OCI-LY1 (cell line): ENCODE measurements around the gene LYL1.

Experiments
- H2AFZ ChIP-seq: fragments of 200-600 bp; sonication (generic), shearing (Covaris generic); 2 replicates; pipeline ENCODE4 v1.6.0; 2014; ENCODE audit warnings: antibody characterized with exemption, mild to moderate bottlenecking, low read length
- H3F3A ChIP-seq: fragments of 200-600 bp; sonication (generic), shearing (Covaris generic); 2 replicates; pipeline ENCODE4 v1.6.0; 2014; ENCODE audit warnings: mild to moderate bottlenecking, antibody characterized with exemption, low read length, moderate library complexity; ENCODE audit not compliant: insufficient read depth
- H3K27ac ChIP-seq: fragments of 200-600 bp; sonication (generic); 2 replicates; pipeline ENCODE4 v1.5.1; 2014; ENCODE audit warnings: low read length, mixed run types, mild to moderate bottlenecking, low read depth; ENCODE audit not compliant: poor library complexity, severe bottlenecking
- H3K27me3 ChIP-seq: fragments of 200-600 bp; sonication (generic); 2 replicates; pipeline ENCODE4 v1.6.0; 2014; ENCODE audit warnings: antibody characterized with exemption, mild to moderate bottlenecking, low read length, moderate library complexity; ENCODE audit not compliant: insufficient read depth
- H3K36me3 ChIP-seq: fragments of 200-600 bp; sonication (generic); 2 replicates; pipeline ENCODE4 v1.6.1; 2014; ENCODE audit warnings: mild to moderate bottlenecking, antibody characterized with exemption, low read length, moderate library complexity, mixed read lengths; ENCODE audit not compliant: insufficient read depth
- H3K4me1 ChIP-seq: fragments of 200-600 bp; sonication (generic); 2 replicates; pipeline ENCODE4 v1.5.1; 2014; ENCODE audit warnings: mild to moderate bottlenecking, low read length, moderate library complexity; ENCODE audit not compliant: insufficient read depth, severe bottlenecking
- H3K4me2 ChIP-seq: fragments of 200-600 bp; sonication (generic), shearing (Covaris generic); 2 replicates; pipeline ENCODE4 v1.6.1; 2014; ENCODE audit warnings: low read length
- H3K4me3 ChIP-seq: fragments of 200-600 bp; sonication (generic); 2 replicates; pipeline ENCODE4 v1.5.1; 2014; ENCODE audit warnings: low read length, low read depth, mild to moderate bottlenecking, mixed read lengths; ENCODE audit not compliant: poor library complexity, severe bottlenecking
- H3K79me2 ChIP-seq: fragments of 200-600 bp; shearing (Covaris generic); 2 replicates; pipeline ENCODE4 v1.6.1; 2016; ENCODE audit warnings: mixed run types, low read length, mixed read lengths; ENCODE audit not compliant: insufficient read depth
- H3K9ac ChIP-seq: fragments of 200-600 bp; sonication (generic), shearing (Covaris generic); 2 replicates; pipeline ENCODE4 v1.6.1; 2014; ENCODE audit warnings: mild to moderate bottlenecking, low read length, mixed read lengths
- H3K9me2 ChIP-seq: fragments of 200-600 bp; sonication (generic), shearing (Covaris generic); 2 replicates; pipeline ENCODE4 v1.6.1; 2014; ENCODE audit warnings: low read depth, mild to moderate bottlenecking, low read length, mixed read lengths
- H3K9me3 ChIP-seq: fragments of 200-600 bp; shearing (Covaris generic); 2 replicates; pipeline ENCODE4 v1.6.1; 2014; ENCODE audit warnings: low read length, mixed read lengths
- H4K20me1 ChIP-seq: fragments of 200-600 bp; sonication (generic), shearing (Covaris generic); 2 replicates; pipeline ENCODE4 v1.6.0; 2016; ENCODE audit warnings: mild to moderate bottlenecking, low read length; ENCODE audit not compliant: insufficient read depth
- CTCF ChIP-seq: fragments of 200-600 bp; sonication (generic), shearing (Covaris generic); IDR thresholded peaks from 2 replicates; pipeline ENCODE4 v1.5.1; 2017; ENCODE audit warnings: mild to moderate bottlenecking, antibody characterized with exemption, low read length, moderate library complexity, mixed read lengths
- EZH2 ChIP-seq: fragments of 200-600 bp; sonication (generic), shearing (Covaris generic); IDR thresholded peaks from 2 replicates; pipeline ENCODE4 v1.8.0; 2017; ENCODE audit warnings: borderline replicate concordance, mixed run types, mild to moderate bottlenecking, antibody characterized with exemption, low read length, moderate library complexity, mixed read lengths

LYL1 gene

GRCh38 chr19:13094106-13094504 is 8.6 kb downstream of the LYL1 start:
- H3K9me2 ChIP-seq: no peaks in the 10 kb centered on the region
- H3K9me3 ChIP-seq: no peaks in the 10 kb centered on the region
- H3K4me3 ChIP-seq: no peak overlapping the region
- no peaks in the 10 kb centered on the region for H3K79me2 ChIP-seq
- H3K27me3 ChIP-seq: peaks cover 18% of the 10 kb centered on the region
- peaks cover 5% of the 10 kb centered on the region; the same call in 1 of the 2 replicates for H3K36me3 ChIP-seq
- no peaks in the 10 kb centered on the region for H4K20me1 ChIP-seq
- peaks cover 15% of the 10 kb centered on the region for H3K4me1 ChIP-seq
- H3F3A ChIP-seq: no peaks in the 10 kb centered on the region
- H3K4me2 ChIP-seq: no peak overlapping the region
- H3K27ac ChIP-seq: no peak overlapping the region
- no peak overlapping the region for H2AFZ ChIP-seq
- no peak overlapping the region for H3K9ac ChIP-seq
- TF ChIP-seq CTCF (no peak), EZH2 (no peak)

GRCh38 chr19:13093407-13094105 is 9.1 kb downstream of the LYL1 start:
- Histone ChIP-seq H3K79me2 (no peaks in the 10 kb centered on the region), H3K4me2 (no peak overlapping the region), H3K27me3 (peaks cover 18% of the 10 kb centered on the region), H3K9me2 (no peaks in the 10 kb centered on the region), H2AFZ (no peak overlapping the region), H3K9ac (no peak overlapping the region), H3K4me1 (peaks cover 9% of the 10 kb centered on the region), H3K4me3 (no peak overlapping the region), H3K27ac (no peak overlapping the region), H3K36me3 (no peaks in the 10 kb centered on the region), H3F3A (no peaks in the 10 kb centered on the region), H4K20me1 (no peaks in the 10 kb centered on the region), H3K9me3 (no peaks in the 10 kb centered on the region)
- peak; percentile 92 for TF ChIP-seq CTCF
- no peak for TF ChIP-seq EZH2

GRCh38 chr19:13092606-13093235 is 9.9 kb downstream of the LYL1 start:
- Histone ChIP-seq H3K27me3 (peaks cover 18% of the 10 kb centered on the region), H3K9ac (no peak overlapping the region), H3K9me3 (no peaks in the 10 kb centered on the region), H3K4me1 (peaks cover 7% of the 10 kb centered on the region), H3K4me2 (no peak overlapping the region), H3K9me2 (no peaks in the 10 kb centered on the region), H3K79me2 (no peaks in the 10 kb centered on the region), H3F3A (no peaks in the 10 kb centered on the region), H2AFZ (no peak overlapping the region), H3K4me3 (no peak overlapping the region), H3K36me3 (no peaks in the 10 kb centered on the region), H3K27ac (no peak overlapping the region), H4K20me1 (no peaks in the 10 kb centered on the region)
- no peak for TF ChIP-seq EZH2
